ENCODE results near the gene VPS9D1.

The VPS9D1 gene

GRCh38 chr16:89658221-89658879 is 62.3 kb downstream of the VPS9D1 start:
- no peak for DNase-seq

DNA sequence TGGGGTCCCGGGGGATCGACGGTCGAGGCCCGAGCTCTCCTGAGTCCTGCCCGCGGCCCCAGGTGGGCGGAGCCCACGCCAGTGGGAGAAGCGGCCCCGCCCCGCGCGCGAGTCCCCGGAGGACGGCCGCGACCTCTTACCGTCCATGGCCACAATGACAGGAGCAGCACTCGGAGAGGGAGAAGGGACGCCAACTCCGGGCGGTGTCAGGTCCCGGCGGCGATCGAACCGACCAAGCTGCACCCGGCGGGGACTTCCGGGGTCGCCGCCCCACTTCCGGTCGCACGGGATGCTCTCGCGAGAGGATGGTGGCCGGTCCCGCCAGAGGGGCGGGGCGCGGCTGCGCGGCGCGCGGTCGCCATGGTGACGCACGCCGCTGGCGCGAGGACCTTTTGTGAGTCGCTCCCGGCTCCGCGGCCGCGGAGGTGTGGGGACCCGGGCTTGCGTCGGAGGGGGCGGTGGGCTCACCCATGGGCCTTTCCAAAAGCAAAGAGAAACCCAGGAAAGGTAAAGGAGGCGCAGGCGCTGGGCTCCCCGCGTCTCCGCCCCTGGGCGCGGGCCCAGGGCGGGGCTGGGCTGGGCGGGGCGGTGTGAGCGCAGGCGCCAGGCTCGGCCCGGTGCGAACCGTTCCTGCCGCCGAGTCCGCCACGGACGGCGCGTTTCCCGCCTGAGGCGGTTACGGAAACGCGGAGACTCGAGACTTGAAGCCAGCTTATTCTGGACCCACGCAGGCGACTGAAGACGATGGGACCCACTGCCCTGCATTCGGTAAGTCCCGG is 63.1 kb downstream of the VPS9D1 start, which contains the start of the genes CHMP1A and SPATA33:
Gene CHMP1A, minus strand, starts transcription at position 267 of the 779 bp plus-strand sequence. Its CDS starts 120 bp downstream, at position 147.
Gene SPATA33, plus strand, starts transcription at position 395 of the 779 bp plus-strand sequence. Its CDS starts 76 bp downstream, at position 471.
- no peak for DNase-seq
